Measurements from ENCODE around the gene FRMD4A.
"Not testable (repeated sequence)": the region's sequence is repeated elsewhere in the genome, so short reads cannot be mapped to it uniquely, and the experiment has no call there.

The FRMD4A gene

GRCh38 chr10:13978533-13979115 lies 352.1 kb downstream of the FRMD4A start:
- no peak for DNase-seq (ENCODE audit: low spot score)

- DNase-seq (ENCODE audit: low spot score), result no peak
Measured at GRCh38 chr10:13977861-13978532, 352.7 kb downstream of the FRMD4A start.

- DNase-seq (ENCODE audit: low spot score), result no peak
Measured at GRCh38 chr10:13973742-13974141, 357.0 kb downstream of the FRMD4A start.

GRCh38 chr10:13972609-13973008 lies 358.1 kb downstream of the FRMD4A start:
- no peak for DNase-seq (ENCODE audit: low spot score)

GRCh38 chr10:13971601-13972475 lies 358.9 kb downstream of the FRMD4A start:
- DNase-seq (ENCODE audit: low spot score), result no peak

- DNase-seq (ENCODE audit: low spot score), result no peak
Measured at GRCh38 chr10:13970957-13971353, 359.8 kb downstream of the FRMD4A start.

- no peak for DNase-seq (ENCODE audit: low spot score)
Measured at GRCh38 chr10:13970236-13970956, 360.3 kb downstream of the FRMD4A start.

GRCh38 chr10:13969792-13970140 lies 361.0 kb downstream of the FRMD4A start:
- DNase-seq (ENCODE audit: low spot score), result no peak

GRCh38 chr10:13969118-13969791 lies 361.5 kb downstream of the FRMD4A start:
- no peak for DNase-seq (ENCODE audit: low spot score)

GRCh38 chr10:13961853-13962252 lies 368.9 kb downstream of the FRMD4A start:
- DNase-seq (ENCODE audit: low spot score), result no peak

GRCh38 chr10:13961097-13961496 lies 369.6 kb downstream of the FRMD4A start:
- DNase-seq (ENCODE audit: low spot score), result no peak

- no peak for DNase-seq (ENCODE audit: low spot score)
Measured at GRCh38 chr10:13960603-13961002, 370.1 kb downstream of the FRMD4A start.

- no peak for DNase-seq (ENCODE audit: low spot score)
Measured at GRCh38 chr10:13959443-13960359, 371.0 kb downstream of the FRMD4A start.

- no peak for DNase-seq (ENCODE audit: low spot score)
Measured at GRCh38 chr10:13957856-13958255, 372.9 kb downstream of the FRMD4A start.

GRCh38 chr10:13956826-13957225 lies 373.9 kb downstream of the FRMD4A start:
- no peak for DNase-seq (ENCODE audit: low spot score)

- DNase-seq (ENCODE audit: low spot score), result no peak
Measured at GRCh38 chr10:13955409-13956068, 375.2 kb downstream of the FRMD4A start.

GRCh38 chr10:13954195-13954594 lies 376.5 kb downstream of the FRMD4A start:
- DNase-seq (ENCODE audit: low spot score), result not testable (repeated sequence)

- no peak for DNase-seq (ENCODE audit: low spot score)
Measured at GRCh38 chr10:13953371-13953770, 377.4 kb downstream of the FRMD4A start.

- DNase-seq (ENCODE audit: low spot score), result no peak
Measured at GRCh38 chr10:13950543-13950939, 380.2 kb downstream of the FRMD4A start.

GRCh38 chr10:13949844-13950542 lies 380.7 kb downstream of the FRMD4A start:
- no peak for DNase-seq (ENCODE audit: low spot score)

Measured in CD4-positive, alpha-beta T cell treated with Interleukin-6 at 100 ng/mL for 8 hours (primary cell).